NCI-H1417 (cell line): Measurements from ENCODE around the gene DOCK2.
"Not testable (repeated sequence)": the region's sequence is repeated elsewhere in the genome, so short reads cannot be mapped to it uniquely, and the experiment has no call there.

Experiments
- DNase-seq, 3 experiments: peaks; one replicate each; lab custom pipeline; 2025; lab: John Stamatoyannopoulos, UW

DOCK2 gene

GRCh38 chr5:169719360-169720314 is 82.6 kb downstream of the DOCK2 start:
- no peak for DNase-seq

- DNase-seq, result no peak
Measured at GRCh38 chr5:169721771-169722170, 84.7 kb downstream of the DOCK2 start.

- DNase-seq, result no peak
Measured at GRCh38 chr5:169723103-169723831, 86.2 kb downstream of the DOCK2 start.

GRCh38 chr5:169724303-169725087 is 87.4 kb downstream of the DOCK2 start:
- DNase-seq, result no peak

- DNase-seq, result not testable (repeated sequence)
Measured at GRCh38 chr5:169725665-169726064, 88.6 kb downstream of the DOCK2 start.

- DNase-seq, result no peak
Measured at GRCh38 chr5:169728418-169728817, 91.3 kb downstream of the DOCK2 start.

- no peak for DNase-seq
Measured at GRCh38 chr5:169731221-169731620, 94.1 kb downstream of the DOCK2 start.

GRCh38 chr5:169732841-169733240 is 95.8 kb downstream of the DOCK2 start:
- DNase-seq, result no peak

- no peak for DNase-seq
Measured at GRCh38 chr5:169735913-169736312, 98.8 kb downstream of the DOCK2 start.

GRCh38 chr5:169736653-169737052 is 99.6 kb downstream of the DOCK2 start:
- no peak for DNase-seq

- DNase-seq, result no peak
Measured at GRCh38 chr5:169740435-169740834, 103.4 kb downstream of the DOCK2 start.

- no peak for DNase-seq
Measured at GRCh38 chr5:169742771-169743296, 105.8 kb downstream of the DOCK2 start.

GRCh38 chr5:169744336-169744735 is 107.3 kb downstream of the DOCK2 start:
- DNase-seq, result no peak

GRCh38 chr5:169745441-169746146 is 108.5 kb downstream of the DOCK2 start:
- no peak for DNase-seq

GRCh38 chr5:169746147-169746694 is 109.1 kb downstream of the DOCK2 start:
- peak in 1 of 3 experiments; percentile 7 for DNase-seq

- no peak for DNase-seq
Measured at GRCh38 chr5:169748174-169748573, 111.1 kb downstream of the DOCK2 start.

GRCh38 chr5:169749295-169749694 is 112.2 kb downstream of the DOCK2 start:
- DNase-seq, result no peak

- DNase-seq, result no peak
Measured at GRCh38 chr5:169751490-169751889, 114.4 kb downstream of the DOCK2 start.

- not testable (repeated sequence) for DNase-seq
Measured at GRCh38 chr5:169752566-169752965, 115.5 kb downstream of the DOCK2 start.

- no peak for DNase-seq
Measured at GRCh38 chr5:169753795-169754194, 116.7 kb downstream of the DOCK2 start.

- no peak for DNase-seq
Measured at GRCh38 chr5:169754737-169755136, 117.7 kb downstream of the DOCK2 start.
